PC-9 (cell line): ENCODE data around the gene ANP32D.
"Not testable (repeated sequence)": the region's sequence is repeated elsewhere in the genome, so short reads cannot be mapped to it uniquely, and the experiment has no call there.

Experiments
- CTCF ChIP-seq: fragments of 200-600 bp; sonication (generic); conservative IDR thresholded peaks from 2 replicates; pipeline ENCODE4 v1.6.1; 2017; ENCODE audit warnings: mixed run types, antibody characterized with exemption, mild to moderate bottlenecking, moderate library complexity
- EZH2 ChIP-seq: fragments of 200-600 bp; sonication (generic); IDR thresholded peaks from 2 replicates; pipeline ENCODE4 v1.8.0; 2017; ENCODE audit warnings: antibody characterized with exemption, low read depth

- TF ChIP-seq CTCF, EZH2: not testable (repeated sequence)
Measured at GRCh38 chr12:48452961-48453360, 19.4 kb upstream of the ANP32D start.
